ENCODE results near the gene SCO1. TPM values are rescaled to one million over a fixed set of nuclear protein-coding genes. Genes with fewer than 3 reads are reported as not detected.

SCO1 gene
- total and polyA plus RNA-seq, 2 of the 4 experiments (the other 2 are of a cell fraction) = 17.0 to 21.7 TPM

DNA sequence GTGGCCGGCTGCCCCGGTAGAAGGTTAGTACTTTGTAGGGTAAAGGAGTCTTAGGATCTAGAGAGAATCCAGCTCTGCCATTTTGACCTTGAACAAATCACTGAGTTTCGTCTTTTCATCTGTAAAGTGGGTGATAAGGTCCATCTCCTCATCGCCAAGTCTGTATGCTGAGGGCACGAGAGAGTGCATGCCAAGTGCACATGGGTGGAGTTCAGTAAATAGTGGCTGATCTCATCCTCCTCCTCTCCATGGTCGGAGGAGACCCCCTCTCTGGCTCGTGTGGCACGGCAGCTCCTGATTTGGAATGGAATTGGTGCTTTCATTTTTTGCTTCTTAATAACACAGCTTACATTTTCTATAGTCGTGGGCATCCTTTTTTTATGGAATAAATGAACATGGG lies 70.9 kb downstream of the SCO1 start:
- in situ Hi-C loops (cut with MboI; ENCODE audit: low sequenced_read_pairs) (no loop called here), intact Hi-C loops (cut with micrococcal nuclease) (no loop called here), dilution Hi-C loops (cut with HindIII; ENCODE audit: low sequenced_read_pairs, unreplicated experiment) (no loop called here)
- no peak overlapping the region for H3K9ac ChIP-seq (ENCODE audit: low read depth, low read length)
- H3K9me1 ChIP-seq (ENCODE audit: insufficient read depth, low read length) = peaks cover 3% of the 10 kb centered on the region; the same call in 1 of the 2 replicates
- H2BK120ac ChIP-seq (ENCODE audit: low read depth, low read length) = no peak overlapping the region
- no peak overlapping the region for H2AK5ac ChIP-seq (ENCODE audit: low read depth, low read length)
- H3K14ac ChIP-seq (replicated peaks; ENCODE audit: low read depth, low read length) = no peak overlapping the region
- no peak overlapping the region for H2AFZ ChIP-seq (replicated peaks; ENCODE audit: low read length, poor library complexity)
- H3K36me3 ChIP-seq (ENCODE audit: control insufficient read depth, insufficient read depth, low read length) = no peaks in the 10 kb centered on the region
- TF ChIP-seq FOS (IDR thresholded peaks at IDR 0.05; ENCODE audit: low read depth, low read length) (no peak), RAD21 (IDR thresholded peaks at IDR 0.05; ENCODE audit: low read length) (no peak)
- no peak overlapping the region for H3K4me3 ChIP-seq (ENCODE audit: insufficient read depth, low read depth, low read length)
- no peak overlapping the region for H4K8ac ChIP-seq (ENCODE audit: low read depth in 2 of 2, low read length in 2 of 2)
- no peaks in the 10 kb centered on the region for H3K79me1 ChIP-seq (ENCODE audit: low read depth in 1 of 2, low read length in 2 of 2)
- no peak overlapping the region for H2AK9ac ChIP-seq (replicated peaks; ENCODE audit: low read depth, low read length, poor library complexity)
- BruUV-seq (replicated peaks) = no TSS peak
- H3K4me1 ChIP-seq (ENCODE audit: control insufficient read depth, insufficient read depth, low read length) = no peaks in the 10 kb centered on the region
- no peak overlapping the region for H2BK5ac ChIP-seq (ENCODE audit: low read depth, low read length, poor library complexity, severe bottlenecking)
- H4K5ac ChIP-seq (ENCODE audit: low read depth, low read length) = no peak overlapping the region
- no CpG with 5 or more reads among the region's 9 CpGs for WGBS, 2 experiments (ENCODE audit: extremely low coverage in 2 of 2, insufficient read length in 1 of 2)
- H2BK20ac ChIP-seq (ENCODE audit: low read depth, low read length) = no peak overlapping the region
- no peak overlapping the region for H3K56ac ChIP-seq (ENCODE audit: extremely low read depth, insufficient read depth, low read length)
- H3K4me2 ChIP-seq (ENCODE audit: low read depth, low read length) = no peak overlapping the region
- no peaks in the 10 kb centered on the region for H4K20me1 ChIP-seq (ENCODE audit: insufficient read depth, low read length)
- H3K27ac ChIP-seq (ENCODE audit: insufficient read depth, low read length) = no peak overlapping the region
- H2BK15ac ChIP-seq (ENCODE audit: low read depth, low read length) = no peak overlapping the region
- POLR2A ChIA-PET (ENCODE audit: unreplicated experiment) = no interaction called here
- no peaks in the 10 kb centered on the region for H3K9me3 ChIP-seq (ENCODE audit: control insufficient read depth, insufficient read depth, low read length)
- H3K4ac ChIP-seq (ENCODE audit: low read depth, low read length) = no peak overlapping the region
- no peak overlapping the region for H4K91ac ChIP-seq (ENCODE audit: insufficient read depth, low read depth, low read length)
- no peaks in the 10 kb centered on the region for H3K27me3 ChIP-seq (ENCODE audit: control insufficient read depth, insufficient read depth, low read length)
- DNase-seq (no peak), ATAC-seq (ENCODE audit: low read depth) (no peak)
- no peak overlapping the region for H3K18ac ChIP-seq (ENCODE audit: low read depth, low read length)
- CTCF ChIA-PET = interaction anchor here (1.0 kb wide), 1 partner anchor 8 kb away, joined by 4 read pairs; no protein-coding TSS in a partner anchor
- no peak overlapping the region for H3K23ac ChIP-seq (ENCODE audit: low read depth, low read length)
